HepG2 (cell line): ENCODE results near the gene FAM229A. TPM values are rescaled to one million over a fixed set of nuclear protein-coding genes. Genes with fewer than 3 reads are reported as not detected.
"Not testable (repeated sequence)": the region's sequence is repeated elsewhere in the genome, so short reads cannot be mapped to it uniquely, and the experiment has no call there.

Experiments
- ATAC-seq: fragments of 200-7000 bp; cut with Tn5 transposase; 3 replicates; pipeline ENCODE4 v1.9.1; 2020; ENCODE audit warnings: mild to moderate bottlenecking, moderate library complexity
- BruUV-seq: library from RNA; stranded (reverse); fragments of 400-500 nt; replicated peaks from 2 replicates; lab custom pipeline; 2021; lab: Mats Ljungman, UMichigan
- CTCF ChIA-PET: fragments of 300-600 bp; formaldehyde crosslinking; extraction: SDS; loops from one replicate; lab custom pipeline; 2021; ENCODE audit warnings: low total read pairs, inconsistent platforms, low intra/inter-chr PET ratio; lab: Yijun Ruan, JAX
- POLR2A ChIA-PET: fragments of 350-600 bp; sonication (Branson Sonifier 250); formaldehyde crosslinking; loops from one replicate; lab custom pipeline; 2020; ENCODE audit warnings: antibody characterized with exemption, inconsistent platforms; lab: Yijun Ruan, JAX
- DNase-seq: peaks from one replicate; pipeline ENCODE4 v3.0.0-alpha.2; 2015; ENCODE audit warnings: low spot score
- FAIRE-seq: peaks from 3 replicates; lab custom pipeline; 2011; peaks lifted over from hg19 to GRCh38; lab: Jason Lieb, UNC
- H2AFZ ChIP-seq: one replicate; pipeline ENCODE4 v1.6.1; 2011; ENCODE audit warnings: low read length, inconsistent platforms
- H3K27ac ChIP-seq: fragments of 300-600 bp; 3 replicates; pipeline ENCODE4 v1.8.0; 2011; ENCODE audit warnings: mixed run types, mild to moderate bottlenecking, mixed read lengths, low read length, inconsistent platforms; ENCODE audit not compliant: insufficient read depth; ENCODE audit errors: extremely low read length
- H3K27me3 ChIP-seq, 2 experiments: fragments of 200-600 bp in 1 of 2; 2 replicates in 1 of 2; 3 replicates in 1 of 2; pipeline versions ENCODE4 v1.6.0 to v1.8.0; 2011; ENCODE audit warnings: low read length in 2 of 2, mild to moderate bottlenecking in 2 of 2, moderate library complexity in 2 of 2, inconsistent platforms in 1 of 2; ENCODE audit not compliant: insufficient read depth in 2 of 2, control insufficient read depth in 1 of 2
- H3K36me3 ChIP-seq, 2 experiments: fragments of 200-600 bp in 1 of 2; replicated peaks in 1 of 2; 2 replicates in 1 of 2; 3 replicates in 1 of 2; pipeline versions ENCODE4 v1.5.1 to v1.8.0; 2011; ENCODE audit warnings: low read length in 2 of 2, inconsistent platforms in 1 of 2; ENCODE audit not compliant: insufficient read depth in 2 of 2, control insufficient read depth in 1 of 2
- H3K4me1 ChIP-seq: 2 replicates; pipeline ENCODE4 v1.5.1; 2012; ENCODE audit warnings: low read length, inconsistent platforms; ENCODE audit not compliant: insufficient read depth
- H3K4me2 ChIP-seq: 2 replicates; pipeline ENCODE4 v1.6.0; 2011; ENCODE audit warnings: low read depth, low read length, inconsistent platforms
- H3K4me3 ChIP-seq, 3 experiments: fragments of 200-600 bp in 1 of 3; sonication (generic), shearing (Covaris generic) in 1 of 3; replicated peaks in 1 of 3; 2 replicates each; pipeline ENCODE4 v1.5.1; 2011 to 2016; ENCODE audit warnings: low read length in 3 of 3, inconsistent platforms in 2 of 3, low read depth in 2 of 3, mild to moderate bottlenecking in 2 of 3, control low read depth in 1 of 3, mixed read lengths in 1 of 3; ENCODE audit not compliant: insufficient read depth in 1 of 3
- H3K79me2 ChIP-seq: one replicate; pipeline ENCODE4 v1.6.1; 2011; ENCODE audit warnings: low read length, inconsistent platforms; ENCODE audit not compliant: insufficient read depth
- H3K9ac ChIP-seq: 2 replicates; pipeline ENCODE4 v1.6.0; 2011; ENCODE audit warnings: mild to moderate bottlenecking, low read depth, low read length, inconsistent platforms; ENCODE audit not compliant: insufficient read depth
- H3K9me3 ChIP-seq: 2 replicates; pipeline ENCODE4 v1.5.1; 2012; ENCODE audit warnings: mild to moderate bottlenecking, low read length
- H4K20me1 ChIP-seq: 2 replicates; pipeline ENCODE4 v1.6.0; 2011; ENCODE audit warnings: inconsistent platforms, mild to moderate bottlenecking, low read length, moderate library complexity; ENCODE audit not compliant: insufficient read depth
- CBFB ChIP-seq: sonication (generic); formaldehyde crosslinking; IDR thresholded peaks from 2 replicates; pipeline ENCODE4 v1.4.0; 2020; ENCODE audit warnings: missing genetic modification reagents
- ERF ChIP-seq: IDR thresholded peaks from 2 replicates; pipeline ENCODE4 v1.6.1; 2018; ENCODE audit warnings: missing biosample characterization, missing genetic modification reagents
- FLYWCH1 ChIP-seq: sonication (generic); formaldehyde crosslinking; IDR thresholded peaks from 2 replicates; pipeline ENCODE4 v1.8.1; 2023; ENCODE audit warnings: mild to moderate bottlenecking, missing genetic modification reagents
- GLI4 ChIP-seq: sonication (generic); formaldehyde crosslinking; IDR thresholded peaks from 2 replicates; pipeline ENCODE4 v1.5.1; 2020; ENCODE audit warnings: missing genetic modification reagents, mild to moderate bottlenecking, moderate library complexity, borderline replicate concordance
- KLF16 ChIP-seq, 2 experiments: sonication (generic) in 1 of 2; formaldehyde crosslinking in 1 of 2; IDR thresholded peaks; 2 replicates each; pipeline versions ENCODE4 v1.6.1 to v1.8.0; 2016 to 2023; ENCODE audit warnings: missing genetic modification reagents in 2 of 2, missing compliant biosample characterization in 1 of 2
- MXD4 ChIP-seq: IDR thresholded peaks from 2 replicates; pipeline ENCODE4 v1.6.1; 2016; ENCODE audit warnings: mild to moderate bottlenecking, missing biosample characterization, missing genetic modification reagents
- SCMH1 ChIP-seq: sonication (generic); formaldehyde crosslinking; IDR thresholded peaks from 2 replicates; pipeline ENCODE4 v1.9.0; 2021; ENCODE audit warnings: missing genetic modification reagents, mild to moderate bottlenecking, borderline replicate concordance
- SPEN ChIP-seq: sonication (generic); formaldehyde crosslinking; IDR thresholded peaks from 2 replicates; pipeline ENCODE4 v1.5.1; 2020; ENCODE audit warnings: low read depth, mild to moderate bottlenecking, missing genetic modification reagents
- STAT5B ChIP-seq: sonication (generic); formaldehyde crosslinking; IDR thresholded peaks from 2 replicates; pipeline ENCODE4 v1.4.0; 2020; ENCODE audit warnings: missing genetic modification reagents
- TCF12 ChIP-seq, 2 experiments: fragments of 450-650 bp in 1 of 2; sonication (generic) in 1 of 2; formaldehyde crosslinking in 1 of 2; IDR thresholded peaks; 2 replicates each; pipeline versions ENCODE4 v1.6.1 to v1.8.0; 2017 to 2022; ENCODE audit warnings: antibody characterized with exemption in 1 of 2, mild to moderate bottlenecking in 1 of 2, missing genetic modification reagents in 1 of 2, moderate library complexity in 1 of 2
- ZNF432 ChIP-seq: sonication (generic); formaldehyde crosslinking; IDR thresholded peaks from 2 replicates; pipeline ENCODE4 v1.5.0; 2020; ENCODE audit warnings: missing genetic modification reagents, mild to moderate bottlenecking, borderline replicate concordance
- WGBS: methylation state at CpG from one replicate; pipeline ENCODE4 v1.1.6; 2017; ENCODE audit warnings: low lambda C conversion rate; 5-methylcytosine and 5-hydroxymethylcytosine counted together
- in situ Hi-C: cut with HindIII; loops from 2 replicates; pipeline ENCODE4 v1.10.0; 2017; ENCODE audit warnings: low pct_unique_long_range_greater_than_20kb; ENCODE audit not compliant: extremely low pct_ligation_motif_present
- intact Hi-C: fragments of 100-400 bp; cut with micrococcal nuclease; formaldehyde crosslinking; loops from one replicate; pipeline ENCODE4 v1.10.0; 2022; ENCODE audit not compliant: unreplicated experiment
- polyA plus RNA-seq, 8 experiments: library from polyadenylated mRNA; depleted of rRNA in 3 of 8; stranded (reverse) in 7 of 8; unstranded in 1 of 8; fragments of >200 nt; fragmentation: Illumina TruSeq in 4 of 8; extraction: Trizol in 4 of 8; gene quantifications; 2 replicates each; pipeline versions ENCODE4 v1.2.1 to v1.2.3, GENCODE V29; 2011 to 2016; ENCODE audit warnings: low read depth in 4 of 8, missing spikeins in 1 of 8, mixed read lengths in 1 of 8; ENCODE audit not compliant: insufficient read depth in 1 of 8
- total RNA-seq, 5 experiments: library from RNA; depleted of rRNA; stranded (reverse); fragments of >200 nt; fragmentation: Illumina TruSeq; extraction: Trizol; gene quantifications; 2 replicates each; pipeline ENCODE4 v1.2.3, GENCODE V29; 2016; ENCODE audit warnings: low read depth in 1 of 5
- TF ChIP-seq, protein P1 (sequence below): sonication (generic); formaldehyde crosslinking; IDR thresholded peaks from 2 replicates; pipeline ENCODE4 v1.4.0; 2020; ENCODE audit warnings: mild to moderate bottlenecking, low read depth, missing genetic modification reagents
- TF ChIP-seq, protein P2 (sequence below): sonication (generic); formaldehyde crosslinking; IDR thresholded peaks from 2 replicates; pipeline ENCODE4 v1.9.0; 2021; ENCODE audit warnings: missing genetic modification reagents, borderline replicate concordance
- TF ChIP-seq, protein P3 (sequence below): sonication (generic); formaldehyde crosslinking; IDR thresholded peaks from 2 replicates; pipeline ENCODE4 v1.4.0; 2020; ENCODE audit warnings: missing genetic modification reagents, borderline replicate concordance

The FAM229A gene
- total and polyA plus RNA-seq, 2 of the 13 experiments (the other 11 are each of a cell fraction or from before 2014, with no cell fraction given), result 3.2 to 17.6 TPM

DNA sequence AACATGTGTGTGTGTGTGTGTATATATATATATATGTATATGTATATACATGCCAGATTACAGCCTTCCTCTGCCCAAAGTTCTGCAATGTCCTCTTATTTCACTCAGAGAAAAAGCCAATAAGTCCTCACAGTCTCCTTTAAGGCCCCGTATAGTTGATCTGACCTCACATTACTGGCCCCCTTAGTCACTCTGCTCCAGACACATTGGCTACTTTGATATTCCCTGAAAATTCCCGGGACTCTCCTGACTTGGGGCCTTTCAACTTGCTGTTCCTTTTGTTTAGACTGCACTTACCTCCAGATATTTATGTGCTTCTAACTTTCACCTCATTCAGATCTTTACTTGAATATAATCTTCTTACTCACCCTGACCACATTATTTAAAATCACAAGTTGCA, 36.1 kb upstream of the FAM229A start:
- H3K9me3 ChIP-seq, result no peaks in the 10 kb centered on the region
- no TSS peak for BruUV-seq
- no peaks in the 10 kb centered on the region for H4K20me1 ChIP-seq
- in situ Hi-C loops (no loop called here), intact Hi-C loops (loop anchor here (10.0 kb wide), 1 partner anchor 64 kb away; the partner anchor contains the start of gene MARCKSL1)
- DNase-seq (no peak), ATAC-seq (no peak), FAIRE-seq (no peak)
- no peak overlapping the region for H3K27ac ChIP-seq
- no peaks in the 10 kb centered on the region; a peak in 1 of 5 replicates for H3K27me3 ChIP-seq
- no peak overlapping the region for H3K4me2 ChIP-seq
- POLR2A ChIA-PET, result no interaction called here
- H3K79me2 ChIP-seq, result peaks cover 8% of the 10 kb centered on the region
- no peak for TF ChIP-seq GLI4 (CRISPR knock-in tag)
- TF ChIP-seq KLF16 (CRISPR knock-in tag; IDR thresholded peaks at IDR 0.05), result no peak
- TF ChIP-seq MXD4 (CRISPR knock-in tag), result no peak
- no peak for TF ChIP-seq CBFB (CRISPR knock-in tag)
- no peak for TF ChIP-seq ZNF432
- TF ChIP-seq TCF12 (IDR thresholded peaks at IDR 0.05), result no peak
- TF ChIP-seq TCF12 (CRISPR knock-in tag; IDR thresholded peaks at IDR 0.05), result no peak
- no peak for TF ChIP-seq STAT5B
- TF ChIP-seq, protein P1, sequence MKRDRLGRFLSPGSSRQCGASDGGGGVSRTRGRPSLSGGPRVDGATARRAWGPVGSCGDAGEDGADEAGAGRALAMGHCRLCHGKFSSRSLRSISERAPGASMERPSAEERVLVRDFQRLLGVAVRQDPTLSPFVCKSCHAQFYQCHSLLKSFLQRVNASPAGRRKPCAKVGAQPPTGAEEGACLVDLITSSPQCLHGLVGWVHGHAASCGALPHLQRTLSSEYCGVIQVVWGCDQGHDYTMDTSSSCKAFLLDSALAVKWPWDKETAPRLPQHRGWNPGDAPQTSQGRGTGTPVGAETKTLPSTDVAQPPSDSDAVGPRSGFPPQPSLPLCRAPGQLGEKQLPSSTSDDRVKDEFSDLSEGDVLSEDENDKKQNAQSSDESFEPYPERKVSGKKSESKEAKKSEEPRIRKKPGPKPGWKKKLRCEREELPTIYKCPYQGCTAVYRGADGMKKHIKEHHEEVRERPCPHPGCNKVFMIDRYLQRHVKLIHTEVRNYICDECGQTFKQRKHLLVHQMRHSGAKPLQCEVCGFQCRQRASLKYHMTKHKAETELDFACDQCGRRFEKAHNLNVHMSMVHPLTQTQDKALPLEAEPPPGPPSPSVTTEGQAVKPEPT (CRISPR knock-in tag), result no peak
- no peak for TF ChIP-seq SCMH1 (CRISPR knock-in tag)
- TF ChIP-seq, protein P2, sequence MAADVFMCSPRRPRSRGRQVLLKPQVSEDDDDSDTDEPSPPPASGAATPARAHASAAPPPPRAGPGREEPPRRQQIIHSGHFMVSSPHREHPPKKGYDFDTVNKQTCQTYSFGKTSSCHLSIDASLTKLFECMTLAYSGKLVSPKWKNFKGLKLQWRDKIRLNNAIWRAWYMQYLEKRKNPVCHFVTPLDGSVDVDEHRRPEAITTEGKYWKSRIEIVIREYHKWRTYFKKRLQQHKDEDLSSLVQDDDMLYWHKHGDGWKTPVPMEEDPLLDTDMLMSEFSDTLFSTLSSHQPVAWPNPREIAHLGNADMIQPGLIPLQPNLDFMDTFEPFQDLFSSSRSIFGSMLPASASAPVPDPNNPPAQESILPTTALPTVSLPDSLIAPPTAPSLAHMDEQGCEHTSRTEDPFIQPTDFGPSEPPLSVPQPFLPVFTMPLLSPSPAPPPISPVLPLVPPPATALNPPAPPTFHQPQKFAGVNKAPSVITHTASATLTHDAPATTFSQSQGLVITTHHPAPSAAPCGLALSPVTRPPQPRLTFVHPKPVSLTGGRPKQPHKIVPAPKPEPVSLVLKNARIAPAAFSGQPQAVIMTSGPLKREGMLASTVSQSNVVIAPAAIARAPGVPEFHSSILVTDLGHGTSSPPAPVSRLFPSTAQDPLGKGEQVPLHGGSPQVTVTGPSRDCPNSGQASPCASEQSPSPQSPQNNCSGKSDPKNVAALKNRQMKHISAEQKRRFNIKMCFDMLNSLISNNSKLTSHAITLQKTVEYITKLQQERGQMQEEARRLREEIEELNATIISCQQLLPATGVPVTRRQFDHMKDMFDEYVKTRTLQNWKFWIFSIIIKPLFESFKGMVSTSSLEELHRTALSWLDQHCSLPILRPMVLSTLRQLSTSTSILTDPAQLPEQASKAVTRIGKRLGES, result no peak
- TF ChIP-seq, protein P3, sequence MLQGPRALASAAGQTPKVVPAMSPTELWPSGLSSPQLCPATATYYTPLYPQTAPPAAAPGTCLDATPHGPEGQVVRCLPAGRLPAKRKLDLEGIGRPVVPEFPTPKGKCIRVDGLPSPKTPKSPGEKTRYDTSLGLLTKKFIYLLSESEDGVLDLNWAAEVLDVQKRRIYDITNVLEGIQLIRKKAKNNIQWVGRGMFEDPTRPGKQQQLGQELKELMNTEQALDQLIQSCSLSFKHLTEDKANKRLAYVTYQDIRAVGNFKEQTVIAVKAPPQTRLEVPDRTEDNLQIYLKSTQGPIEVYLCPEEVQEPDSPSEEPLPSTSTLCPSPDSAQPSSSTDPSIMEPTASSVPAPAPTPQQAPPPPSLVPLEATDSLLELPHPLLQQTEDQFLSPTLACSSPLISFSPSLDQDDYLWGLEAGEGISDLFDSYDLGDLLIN, result no peak
- no peak for TF ChIP-seq SPEN (CRISPR knock-in tag)
- TF ChIP-seq ERF, result no peak
- no peak for TF ChIP-seq FLYWCH1 (CRISPR knock-in tag)
- H3K36me3 ChIP-seq, result no peaks in the 10 kb centered on the region
- no peak overlapping the region for H3K9ac ChIP-seq
- 11% methylated on average over 2 of the region's 2 CpGs for WGBS
- peaks cover 17% of the 10 kb centered on the region for H3K4me1 ChIP-seq
- CTCF ChIA-PET, result no interaction called here
- H3K4me3 ChIP-seq, result no peak overlapping the region
- H2AFZ ChIP-seq, result no peak overlapping the region

DNA sequence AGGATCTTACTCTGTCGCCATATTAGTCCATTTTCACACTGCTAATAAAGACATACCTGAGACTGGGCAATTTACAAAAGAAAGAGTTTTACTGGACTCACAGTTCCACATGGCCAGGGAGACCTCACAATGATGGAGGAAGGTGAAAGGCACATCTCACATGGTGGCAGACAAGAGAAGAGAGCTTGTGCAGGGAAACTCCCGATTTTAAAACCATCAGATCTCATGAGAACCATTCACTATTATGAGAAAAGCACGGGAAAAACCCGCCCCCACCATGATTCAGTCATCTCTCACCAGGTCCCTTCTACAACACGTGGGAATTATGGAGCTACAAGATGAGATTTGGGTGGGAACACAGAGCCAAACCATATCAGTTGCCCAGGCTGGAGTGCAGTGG, 34.2 kb upstream of the FAM229A start:
- intact Hi-C loops, result loop anchor here (10.0 kb wide), 1 partner anchor 62 kb away; the partner anchor contains the start of gene MARCKSL1
- CTCF ChIA-PET, result not testable (repeated sequence)

More for the DNA sequence above, 34.2 kb upstream of the FAM229A start:
- H3K27ac ChIP-seq, in situ Hi-C loops, H2AFZ ChIP-seq, BruUV-seq, H3K36me3 ChIP-seq, H3K4me3 ChIP-seq, H3K27me3 ChIP-seq, H3K9me3 ChIP-seq, ATAC-seq, DNase-seq, H3K9ac ChIP-seq, FAIRE-seq, H4K20me1 ChIP-seq, H3K4me2 ChIP-seq: not testable (repeated sequence)
- H3K79me2 ChIP-seq, result peaks cover 25% of the 10 kb centered on the region
- POLR2A ChIA-PET, result interaction anchor here (1.4 kb wide), 1 partner anchor 53 kb away, joined by 3 read pairs; no protein-coding TSS in a partner anchor
- peaks cover 30% of the 10 kb centered on the region for H3K4me1 ChIP-seq
- WGBS, result 92% methylated on average over 5 of the region's 5 CpGs
